AG09309 (cell line): Measurements from ENCODE around the gene RPL10A.
"Not testable (repeated sequence)": the region's sequence is repeated elsewhere in the genome, so short reads cannot be mapped to it uniquely, and the experiment has no call there.

Source experiments
- DNase-seq: peaks from one replicate; pipeline ENCODE4 v3.0.0-alpha.2; 2010; ENCODE audit warnings: low read depth
- H3K4me3 ChIP-seq: 2 replicates; pipeline ENCODE4 v1.5.1; 2011; ENCODE audit warnings: mild to moderate bottlenecking, low read depth, low read length, moderate library complexity; ENCODE audit not compliant: control insufficient read depth
- CTCF ChIP-seq: IDR thresholded peaks from 2 replicates; pipeline ENCODE4 v1.5.1; 2011; ENCODE audit warnings: mild to moderate bottlenecking, low read depth, low read length, inconsistent platforms; ENCODE audit not compliant: insufficient read depth, control insufficient read depth; ENCODE audit errors: missing control alignments

Gene RPL10A

GRCh38 chr6:35514587-35514986, 46.4 kb downstream of the RPL10A start:
- no peak overlapping the region for H3K4me3 ChIP-seq
- no peak for DNase-seq
- TF ChIP-seq CTCF: no peak

- DNase-seq, H3K4me3 ChIP-seq: not testable (repeated sequence)
These were observed 47.7 kb downstream of the RPL10A start for GRCh38 chr6:35515939-35516338.

DNA sequence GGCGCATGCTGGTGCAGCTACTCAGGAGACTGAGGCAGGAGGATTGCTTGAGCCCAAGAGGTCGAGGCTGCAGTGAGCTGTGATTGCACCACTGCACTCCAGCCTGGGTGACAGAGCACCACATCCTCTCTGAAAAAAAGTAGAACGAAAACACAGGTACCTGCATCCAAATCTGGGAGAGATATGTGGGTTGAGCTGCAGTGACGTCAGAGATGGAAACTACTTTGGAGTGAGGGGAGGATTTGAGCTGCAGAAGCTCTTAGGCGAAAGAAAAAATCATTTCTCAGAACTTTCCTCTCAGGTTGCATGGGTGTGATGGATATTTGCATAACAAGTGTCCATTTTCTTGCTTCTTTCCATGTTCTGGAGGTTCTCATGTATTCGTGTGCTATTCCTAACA, 48.5 kb downstream of the RPL10A start:
- TF ChIP-seq CTCF: no peak
- no peak overlapping the region for H3K4me3 ChIP-seq
- no peak for DNase-seq

GRCh38 chr6:35517978-35518377, 49.8 kb downstream of the RPL10A start:
- H3K4me3 ChIP-seq, DNase-seq: not testable (repeated sequence)

DNA sequence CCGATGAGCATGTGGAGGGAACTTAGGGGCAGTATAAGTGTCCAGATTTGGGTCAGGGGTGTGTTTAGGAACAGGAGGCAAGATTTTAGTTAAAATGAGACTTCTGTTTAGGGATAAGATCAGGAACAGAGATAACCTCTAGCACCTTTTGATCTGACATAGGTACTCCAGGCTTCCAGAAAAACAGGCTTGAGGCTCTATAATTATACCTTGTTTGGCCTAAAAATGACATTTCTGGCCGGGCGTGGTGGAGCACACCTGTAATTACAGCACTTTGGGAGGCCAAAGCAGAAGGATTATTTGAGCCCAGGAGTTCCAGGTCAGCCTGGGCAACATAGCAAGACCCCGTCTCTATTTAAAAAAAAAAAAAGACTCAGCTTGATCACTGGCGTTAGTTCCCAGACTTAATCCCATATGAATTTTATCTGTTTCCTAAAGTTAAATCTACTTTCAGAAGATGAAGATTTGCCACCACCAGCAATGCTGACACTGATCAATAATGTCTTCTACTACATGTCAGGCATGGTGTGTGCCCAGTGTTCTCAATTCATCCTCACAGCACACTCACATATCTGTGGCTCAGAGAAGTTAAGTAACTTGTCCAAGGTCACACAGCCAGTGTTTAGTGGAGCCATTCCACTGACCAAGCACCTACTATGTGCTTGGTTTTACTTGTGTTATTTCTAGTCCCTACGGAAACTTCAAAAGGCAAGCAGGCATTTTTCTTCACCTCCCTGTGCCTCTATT, 50.5 kb downstream of the RPL10A start:
- H3K4me3 ChIP-seq: no peak overlapping the region
- no peak for DNase-seq
- no peak for TF ChIP-seq CTCF

DNA sequence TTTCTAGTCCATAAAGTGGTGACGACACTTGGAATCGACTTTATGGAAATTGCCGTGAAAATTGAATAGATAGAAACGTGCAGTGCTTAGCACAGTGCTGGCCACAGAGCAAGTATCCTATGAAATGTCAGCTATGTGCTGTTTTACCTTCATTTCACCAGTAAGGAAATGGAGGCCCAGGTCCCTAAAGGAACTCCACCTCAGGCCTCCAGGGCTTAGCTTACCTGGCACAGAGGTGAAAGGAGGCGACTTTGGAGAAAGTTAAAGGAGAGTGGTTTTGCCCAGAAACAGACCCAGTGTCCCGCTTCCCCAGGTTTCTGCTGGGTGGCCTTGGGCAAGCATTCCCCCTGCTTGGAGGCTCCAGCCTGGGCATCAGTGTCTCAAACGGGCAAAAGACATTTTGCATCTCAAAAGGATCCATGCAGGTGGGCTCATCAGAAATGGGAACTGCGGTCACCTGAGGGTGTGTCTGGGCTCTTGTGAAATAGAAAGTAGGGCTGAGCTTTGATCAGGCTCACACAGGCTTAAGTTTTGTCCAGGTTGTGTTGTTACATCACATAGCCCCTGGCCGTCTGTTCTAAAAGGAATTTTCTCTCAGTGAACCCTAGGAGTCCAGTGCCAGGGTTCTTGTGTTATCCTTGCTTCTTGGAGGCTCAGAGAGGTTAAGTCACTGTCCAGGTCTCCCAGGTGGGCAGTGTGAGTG, 51.3 kb downstream of the RPL10A start:
- H3K4me3 ChIP-seq: no peak overlapping the region
- no peak for DNase-seq
- no peak for TF ChIP-seq CTCF
